NB4 (cell line): ENCODE measurements around the gene CDR2.

ENCODE experiments used
- CTCF ChIP-seq: IDR thresholded peaks from one replicate; pipeline ENCODE4 v1.5.1; 2012; ENCODE audit warnings: low read depth, low read length
- MAX ChIP-seq: IDR thresholded peaks from 2 replicates; pipeline ENCODE4 v1.6.1; 2011; ENCODE audit warnings: low read depth, low read length
- MYC ChIP-seq: IDR thresholded peaks from 2 replicates; pipeline ENCODE4 v1.6.1; 2011; ENCODE audit warnings: low read depth, low read length
- POLR2A ChIP-seq: IDR thresholded peaks from 2 replicates; pipeline ENCODE4 v1.6.1; 2011; ENCODE audit warnings: mild to moderate bottlenecking; ENCODE audit not compliant: insufficient read length; ENCODE audit errors: extremely low read depth

- TF ChIP-seq CTCF, result no peak
- TF ChIP-seq POLR2A, result no peak
- TF ChIP-seq MYC, result no peak
- no peak for TF ChIP-seq MAX
Measured at GRCh38 chr16:22322741-22323140, 51.7 kb downstream of the CDR2 start.
